Transverse colon (tissue), 4 donors: ENCODE measurements around the gene GSG1L.

Source experiments
- CTCF ChIP-seq, 5 experiments: fragments of 200-600 bp in 3 of 5; fragments of 450-650 bp in 2 of 5; sonication (generic) in 3 of 5; IDR thresholded peaks; 1 replicate in 2 of 5; 2 replicates in 3 of 5; pipeline ENCODE4 v1.5.1; 2016 to 2017; ENCODE audit warnings: antibody characterized with exemption in 5 of 5, inconsistent platforms in 3 of 5, mild to moderate bottlenecking in 2 of 5, moderate library complexity in 1 of 5
- EP300 ChIP-seq: sonication (generic); formaldehyde crosslinking; IDR thresholded peaks from one replicate; pipeline ENCODE4 v1.6.1; 2017; ENCODE audit warnings: antibody characterized with exemption, low read depth
- POLR2AphosphoS5 ChIP-seq, 3 donors: sonication (generic); formaldehyde crosslinking; IDR thresholded peaks; one replicate each; pipeline ENCODE4 v1.6.1; 2016; ENCODE audit warnings: antibody characterized with exemption in 3 of 3

- no peak for TF ChIP-seq EP300
- no peak for TF ChIP-seq CTCF (IDR thresholded peaks at IDR 0.05)
- TF ChIP-seq POLR2AphosphoS5 (IDR thresholded peaks at IDR 0.05) = no peak
These were observed 21.9 kb downstream of the GSG1L start for GRCh38 chr16:28041615-28042014.
